ENCODE results near the gene DTYMK.

The DTYMK gene

GRCh38 chr2:241652142-241652541, 34.5 kb downstream of the DTYMK start:
- no peak for DNase-seq (ENCODE audit: low read depth in 3 of 3, low spot score in 1 of 3)

- no peak for DNase-seq (ENCODE audit: low read depth in 3 of 3, low spot score in 1 of 3)
Measured at GRCh38 chr2:241649927-241650326, 36.7 kb downstream of the DTYMK start.

DNA sequence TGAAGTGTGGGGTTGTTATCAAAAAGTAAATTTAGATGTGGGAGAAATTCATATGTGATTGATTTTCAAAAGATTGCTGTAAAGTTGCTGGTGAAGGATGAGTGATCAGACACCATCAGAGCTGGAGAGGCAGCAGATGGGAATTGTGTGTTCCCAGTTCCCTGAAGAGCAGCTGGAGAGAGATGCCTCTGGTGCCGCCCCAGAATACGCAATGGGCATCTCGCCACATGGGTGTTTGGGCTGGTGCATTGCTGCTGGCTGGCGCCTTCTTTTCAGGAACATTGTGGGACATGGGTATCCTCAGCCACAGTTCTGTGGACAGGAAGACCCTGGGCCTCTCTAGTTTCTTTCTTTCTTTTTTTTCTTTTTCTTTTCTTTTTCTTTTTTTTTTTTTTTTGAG, 37.2 kb downstream of the DTYMK start:
- DNase-seq (ENCODE audit: low read depth in 3 of 3, low spot score in 1 of 3): no peak

DNA sequence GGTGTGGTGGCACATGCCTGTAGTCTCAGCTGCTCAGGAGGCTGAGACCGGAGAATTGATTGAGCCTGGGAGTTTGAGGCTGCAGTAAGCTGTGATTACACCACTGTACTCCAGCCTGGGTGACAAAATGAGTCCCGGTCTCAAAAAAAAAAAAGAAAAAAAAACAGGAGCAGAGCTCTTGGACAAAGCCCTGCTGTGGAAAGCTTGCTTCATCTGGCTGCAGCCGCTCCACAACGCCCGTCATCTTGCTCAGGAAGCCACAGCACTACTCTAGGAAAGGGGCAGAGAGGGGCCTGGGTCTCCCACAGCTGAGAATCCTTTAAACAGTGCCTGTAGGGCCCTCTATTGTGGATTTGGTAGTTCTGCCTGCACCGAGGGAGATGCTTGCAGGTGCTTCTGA, 38.2 kb downstream of the DTYMK start:
- DNase-seq (ENCODE audit: low read depth in 3 of 3, low spot score in 1 of 3): no peak

GRCh38 chr2:241645915-241646645, 40.5 kb downstream of the DTYMK start:
- DNase-seq (ENCODE audit: low read depth in 3 of 3, low spot score in 1 of 3): no peak

GRCh38 chr2:241645056-241645914, 41.3 kb downstream of the DTYMK start:
- DNase-seq (ENCODE audit: low read depth in 3 of 3, low spot score in 1 of 3): no peak

GRCh38 chr2:241641631-241642030, 45.0 kb downstream of the DTYMK start:
- DNase-seq (ENCODE audit: low read depth in 3 of 3, low spot score in 1 of 3): no peak

DNA sequence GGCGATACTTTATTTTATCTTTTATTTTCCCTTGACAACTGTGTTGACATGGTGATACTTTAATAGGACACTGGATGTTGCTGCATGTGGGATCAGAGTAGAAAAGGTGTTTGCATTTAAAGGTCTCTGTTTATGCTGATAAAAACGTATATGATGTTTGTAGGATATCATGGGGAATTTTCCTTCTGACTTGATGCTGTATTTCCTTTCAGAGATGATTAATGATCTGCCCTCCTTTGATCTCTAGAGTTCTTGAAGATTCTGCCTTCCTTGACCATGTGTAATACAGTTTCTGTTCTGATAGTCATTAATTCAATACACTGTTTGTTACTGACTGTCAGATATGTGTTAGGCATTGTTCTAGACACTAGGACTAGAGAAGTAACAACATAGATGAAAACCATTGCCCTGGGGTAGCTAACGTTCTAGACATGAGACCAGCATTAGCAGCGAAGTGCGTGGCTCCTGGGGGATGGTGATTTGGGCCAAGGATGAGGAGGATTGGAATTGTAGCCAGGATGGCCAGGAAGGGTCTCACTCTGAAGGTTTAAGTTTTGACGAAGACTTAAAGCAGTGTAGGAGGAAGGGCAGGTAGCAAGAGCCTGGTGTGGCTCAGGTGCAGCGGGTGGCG, 46.3 kb downstream of the DTYMK start:
- DNase-seq (ENCODE audit: low read depth in 3 of 3, low spot score in 1 of 3): no peak

DNA sequence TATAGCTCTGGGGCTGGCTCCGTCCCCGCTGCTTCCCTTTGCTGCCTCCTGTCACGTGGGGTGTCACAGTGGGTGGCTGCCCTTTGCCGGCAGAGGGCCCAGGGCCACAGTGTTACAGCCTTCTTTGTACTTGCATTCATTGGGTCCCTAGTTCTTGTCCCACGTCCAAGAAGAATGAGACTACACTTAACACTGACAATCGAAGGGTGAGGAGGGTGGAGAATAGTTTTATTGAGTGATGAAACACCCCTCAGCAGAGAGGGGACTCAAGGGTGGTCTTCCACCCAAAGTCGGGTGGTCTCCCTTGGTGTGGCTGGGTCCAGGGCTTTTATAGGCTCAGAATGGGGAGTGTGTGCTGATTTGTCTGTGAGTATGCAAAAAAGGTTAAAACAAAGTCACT, 47.2 kb downstream of the DTYMK start:
- no peak for DNase-seq (ENCODE audit: low read depth in 3 of 3, low spot score in 1 of 3)

GRCh38 chr2:241638940-241639339, 47.7 kb downstream of the DTYMK start:
- no peak for DNase-seq (ENCODE audit: low read depth in 3 of 3, low spot score in 1 of 3)

DNA sequence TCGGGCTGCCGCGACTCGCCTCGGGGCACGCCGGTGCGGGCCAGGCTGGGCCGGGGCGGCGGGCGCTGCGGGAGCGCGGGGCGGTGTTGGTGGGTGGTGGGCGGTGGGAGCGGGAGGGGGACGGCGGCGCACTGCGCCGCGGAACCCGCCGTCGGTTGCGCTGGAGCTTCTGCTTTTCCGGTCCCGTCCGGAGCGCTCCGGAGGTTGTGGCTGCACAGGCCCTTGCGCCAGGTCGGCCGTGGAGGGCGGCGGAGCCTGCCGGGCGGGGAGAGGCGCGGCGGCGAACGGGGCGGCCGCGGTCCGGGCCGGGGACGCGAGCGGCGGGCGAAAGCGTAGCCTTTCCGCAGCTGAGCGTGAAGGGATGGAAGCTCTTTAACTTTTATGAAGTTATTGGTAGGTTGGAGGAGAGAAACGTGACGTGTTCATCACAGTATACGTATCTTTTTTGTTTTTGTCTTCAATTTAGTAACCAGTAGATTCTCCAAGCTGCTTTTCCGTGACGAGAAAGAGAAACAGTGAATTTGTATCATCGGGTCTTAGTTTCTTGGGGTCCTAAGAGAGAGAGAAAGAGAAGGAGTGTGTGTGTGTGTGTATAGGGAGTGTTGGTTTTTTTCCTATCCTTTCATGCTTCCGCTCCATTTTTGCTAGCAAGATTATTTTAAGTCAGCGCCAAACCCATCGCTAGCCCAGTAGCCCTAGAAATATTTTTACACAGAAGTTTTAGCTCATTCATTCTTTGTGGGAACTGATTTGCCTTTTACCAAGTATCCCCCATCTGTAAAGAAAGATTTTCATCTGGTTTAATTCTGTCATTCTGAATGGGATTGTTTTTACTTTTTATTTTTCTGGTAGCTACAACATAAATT, 48.6 kb downstream of the DTYMK start:
- DNase-seq (ENCODE audit: low read depth in 3 of 3, low spot score in 1 of 3): peak in 1 of 3 donors; percentile 47

DNA sequence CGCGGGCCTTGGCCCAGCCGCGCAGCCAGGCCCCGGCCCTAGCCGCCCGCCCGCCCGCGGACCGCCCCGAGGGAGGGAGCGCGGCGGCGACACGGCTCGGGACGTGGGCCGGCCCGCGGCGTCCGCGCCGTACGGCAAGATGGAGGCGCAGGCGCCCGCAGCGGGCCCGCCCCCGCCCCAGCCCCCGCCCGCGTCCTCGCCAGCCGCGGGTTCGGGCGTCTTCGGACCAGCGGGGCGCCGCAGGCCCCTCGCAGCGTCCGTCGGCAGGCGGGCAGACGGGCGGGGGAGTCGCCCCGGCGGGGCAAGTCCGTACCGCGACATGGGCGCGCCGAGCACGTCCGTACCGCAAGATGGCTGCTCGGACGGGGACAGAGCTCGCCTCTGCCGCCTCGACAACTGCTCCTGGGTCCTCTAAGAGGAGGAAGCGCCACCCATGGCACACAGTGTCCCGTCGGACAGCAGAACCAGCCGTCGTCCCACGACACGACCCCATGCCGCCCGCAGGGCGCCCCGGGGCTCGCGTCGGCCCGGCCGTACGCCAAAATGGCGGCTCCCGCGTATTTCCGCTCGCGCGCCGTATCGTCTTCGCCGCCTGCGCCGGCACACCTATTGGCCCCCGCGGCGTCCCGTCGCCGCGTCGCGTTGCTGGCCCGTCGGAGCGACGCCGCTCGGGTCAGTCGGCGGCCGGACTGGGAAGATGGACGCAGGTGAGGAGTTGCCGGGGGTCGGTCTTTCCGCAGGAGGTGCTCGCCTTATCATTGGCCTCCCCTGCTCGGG, 49.4 kb downstream of the DTYMK start, which contains the start of the genes ATG4B and THAP4:
Gene ATG4B (plus strand): TSS at position 676 of the 777 bp plus-strand sequence. CDS start 22 bp downstream, at position 698.
Gene THAP4 (minus strand): TSS at position 141 of the 777 bp plus-strand sequence. CDS start 141 bp downstream, outside the sequence.
- peak in 2 of 3 donors; percentile 45 to 62 for DNase-seq (ENCODE audit: low read depth in 3 of 3, low spot score in 1 of 3)

- peak in 1 of 3 donors; percentile 14 for DNase-seq (ENCODE audit: low read depth in 3 of 3, low spot score in 1 of 3)
Measured at GRCh38 chr2:241636182-241637017, 50.2 kb downstream of the DTYMK start.

- no peak for DNase-seq (ENCODE audit: low read depth in 3 of 3, low spot score in 1 of 3)
Measured at GRCh38 chr2:241635756-241636155, 50.9 kb downstream of the DTYMK start.

DNA sequence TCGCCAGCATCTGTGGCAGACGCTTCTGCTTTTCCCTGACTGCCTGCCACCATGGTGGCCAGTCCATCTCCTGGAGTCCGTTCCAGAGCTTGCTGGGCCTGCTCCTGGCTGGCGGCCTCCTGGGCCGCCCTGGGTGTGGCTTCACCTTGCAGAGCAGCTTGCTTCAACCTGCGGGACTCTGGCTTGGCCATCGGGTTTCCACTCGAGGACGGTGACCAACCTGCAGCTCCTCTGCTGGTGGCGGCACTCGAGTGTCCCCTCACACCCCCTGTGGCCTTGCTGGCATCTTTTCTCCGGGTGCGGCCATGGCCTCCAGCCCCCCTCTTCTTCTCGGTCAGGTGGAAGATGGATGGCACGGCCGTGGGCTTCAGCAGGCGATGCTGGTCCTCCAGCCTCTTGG, 53.1 kb downstream of the DTYMK start:
- no peak for DNase-seq (ENCODE audit: low read depth in 3 of 3, low spot score in 1 of 3)

DNA sequence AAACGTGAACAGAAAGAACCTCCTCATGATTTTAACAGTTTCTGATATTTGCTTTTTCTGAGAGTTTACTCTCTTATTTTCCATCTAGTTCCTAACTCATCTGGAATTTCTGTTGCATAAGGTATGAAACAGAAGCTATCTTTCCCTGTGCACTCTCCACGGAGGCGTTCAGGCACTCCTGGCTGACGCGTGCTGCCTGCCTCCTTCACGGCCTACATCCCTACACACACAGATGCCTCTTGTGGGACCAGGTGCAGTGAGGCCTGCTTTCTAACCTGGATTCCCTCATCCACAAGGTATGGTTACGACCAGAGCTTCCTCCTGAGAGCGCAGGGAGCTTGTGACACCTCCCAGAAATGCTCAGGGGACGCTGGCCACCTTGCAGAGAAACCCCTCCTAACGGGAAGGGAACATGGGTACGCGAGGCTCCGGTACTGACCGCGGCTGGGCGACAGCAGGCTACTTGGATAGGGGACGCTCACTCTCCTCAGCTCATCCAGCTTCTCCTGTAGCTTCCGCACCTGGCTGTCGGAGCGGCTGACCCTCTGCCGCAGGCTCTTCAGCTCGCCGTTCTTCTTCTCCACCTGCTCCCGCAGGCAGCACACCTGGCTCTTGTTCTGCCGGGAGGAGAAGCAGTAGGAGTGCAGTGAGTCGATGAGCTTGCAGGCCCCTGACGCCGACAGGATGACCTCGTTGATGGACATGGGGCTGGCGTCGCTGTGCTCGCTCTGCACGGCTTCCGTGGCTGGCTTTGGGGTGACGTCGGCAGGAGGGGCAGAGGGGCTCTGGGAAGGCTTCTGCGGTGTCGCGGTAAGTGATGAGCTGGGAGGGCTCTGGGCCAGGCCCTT, 53.9 kb downstream of the DTYMK start:
- no peak for DNase-seq (ENCODE audit: low read depth in 3 of 3, low spot score in 1 of 3)

DNA sequence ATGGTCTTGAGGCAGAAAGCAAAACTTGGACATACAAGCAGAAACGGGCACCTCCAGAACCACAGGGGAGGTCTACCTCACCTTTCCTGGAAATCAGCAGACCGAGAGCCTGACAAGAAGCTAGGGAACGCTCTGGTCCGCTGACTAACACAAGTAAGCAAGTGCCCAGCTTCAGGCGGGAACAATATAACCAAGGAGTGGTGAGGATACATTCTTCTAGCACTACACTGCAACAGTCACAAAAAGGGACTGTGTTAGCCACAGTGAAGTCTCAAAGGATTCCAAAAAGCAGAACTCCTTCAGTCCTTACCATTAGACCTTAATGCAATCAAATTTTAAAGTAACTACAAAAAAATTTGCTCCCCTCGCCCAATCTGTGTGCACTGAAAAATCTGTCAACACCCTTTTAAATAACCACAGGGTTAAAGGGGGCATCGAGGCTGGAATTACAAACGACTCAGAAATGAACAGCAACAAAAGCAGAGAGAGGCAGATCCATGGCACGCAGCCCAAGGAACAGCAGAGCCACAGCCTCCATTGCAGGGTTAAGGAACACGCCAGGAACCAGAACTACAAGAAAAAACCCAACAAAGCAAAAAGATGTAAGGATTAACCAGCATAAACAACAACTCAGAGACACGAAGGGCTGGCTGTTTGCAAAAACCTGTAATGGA, 56.7 kb downstream of the DTYMK start:
- DNase-seq (ENCODE audit: low read depth in 3 of 3, low spot score in 1 of 3): no peak

- DNase-seq (ENCODE audit: low read depth in 3 of 3, low spot score in 1 of 3): no peak
Measured at GRCh38 chr2:241627675-241628074, 58.9 kb downstream of the DTYMK start.
